NCI-H1694 treated with DMSO at 0.1 percent for 48 hours (cell line): Measurements from ENCODE around the gene B4GALNT3.
A peak's percentile ranks its signal among the peaks of the same experiment; 100 is the strongest.

Source experiments
- DNase-seq: peaks from one replicate; lab custom pipeline; 2025; lab: John Stamatoyannopoulos, UW

Gene B4GALNT3

GRCh38 chr12:538731-539539 is 79.2 kb downstream of the B4GALNT3 start:
- DNase-seq, result peak; percentile 23

GRCh38 chr12:539540-540310 is 80.0 kb downstream of the B4GALNT3 start:
- no peak for DNase-seq

- DNase-seq, result no peak
These were observed 82.1 kb downstream of the B4GALNT3 start for GRCh38 chr12:541676-542324.

- peak; percentile 37 for DNase-seq
These were observed 82.8 kb downstream of the B4GALNT3 start for GRCh38 chr12:542395-543113.

- DNase-seq, result no peak
These were observed 83.3 kb downstream of the B4GALNT3 start for GRCh38 chr12:543114-543451.

GRCh38 chr12:544142-544541 is 84.4 kb downstream of the B4GALNT3 start:
- no peak for DNase-seq

GRCh38 chr12:544941-545635 is 85.3 kb downstream of the B4GALNT3 start:
- no peak for DNase-seq

- no peak for DNase-seq
These were observed 86.1 kb downstream of the B4GALNT3 start for GRCh38 chr12:545835-546234.

- no peak for DNase-seq
These were observed 86.7 kb downstream of the B4GALNT3 start for GRCh38 chr12:546265-546919.

GRCh38 chr12:546920-547845 is 87.4 kb downstream of the B4GALNT3 start:
- DNase-seq, result peak; percentile 71

GRCh38 chr12:547883-548470 is 88.2 kb downstream of the B4GALNT3 start:
- no peak for DNase-seq

GRCh38 chr12:549476-550082 is 89.8 kb downstream of the B4GALNT3 start:
- DNase-seq, result no peak

- no peak for DNase-seq
These were observed 90.9 kb downstream of the B4GALNT3 start for GRCh38 chr12:550473-551260.

- no peak for DNase-seq
These were observed 92.7 kb downstream of the B4GALNT3 start for GRCh38 chr12:552466-552865.

- DNase-seq, result no peak
These were observed 93.7 kb downstream of the B4GALNT3 start for GRCh38 chr12:553216-554000.

- no peak for DNase-seq
These were observed 94.2 kb downstream of the B4GALNT3 start for GRCh38 chr12:554001-554285.

- DNase-seq, result no peak
These were observed 96.8 kb downstream of the B4GALNT3 start for GRCh38 chr12:556498-556897.

- no peak for DNase-seq
These were observed 98.8 kb downstream of the B4GALNT3 start for GRCh38 chr12:558580-558979.
